ENCODE data around the gene SLC38A2. TPM values are rescaled to one million over a fixed set of nuclear protein-coding genes. Genes with fewer than 3 reads are reported as not detected.

Gene SLC38A2
- total RNA-seq, 2 experiments from 2014 or later, result 70.5 to 93.5 TPM

- Histone ChIP-seq H3K27ac (ENCODE audit: low read depth, low read length, poor library complexity, severe bottlenecking) (no peak overlapping the region), H2AFZ (ENCODE audit: low read length) (no peak overlapping the region), H3K79me2 (ENCODE audit: insufficient read depth, low read depth, low read length) (no peaks in the 10 kb centered on the region), H3K9me2 (ENCODE audit: insufficient read depth, low read length) (no peaks in the 10 kb centered on the region), H3K4me3 (ENCODE audit: low read depth, low read length, poor library complexity, severe bottlenecking) (no peak overlapping the region), H3K4me1 (ENCODE audit: insufficient read depth, low read length, poor library complexity, severe bottlenecking) (no peaks in the 10 kb centered on the region), H4K20me1 (ENCODE audit: insufficient read depth, low read length) (no peaks in the 10 kb centered on the region), H3K36me3 (ENCODE audit: insufficient read depth, low read length) (no peaks in the 10 kb centered on the region), H3K9me3 (ENCODE audit: low read length) (no peaks in the 10 kb centered on the region), H3K4me2 (ENCODE audit: low read length) (no peak overlapping the region)
- no peak for TF ChIP-seq EZH2phosphoT487 (IDR thresholded peaks at IDR 0.05; ENCODE audit: borderline replicate concordance, low read depth, low read length)
- TF ChIP-seq, protein P1, sequence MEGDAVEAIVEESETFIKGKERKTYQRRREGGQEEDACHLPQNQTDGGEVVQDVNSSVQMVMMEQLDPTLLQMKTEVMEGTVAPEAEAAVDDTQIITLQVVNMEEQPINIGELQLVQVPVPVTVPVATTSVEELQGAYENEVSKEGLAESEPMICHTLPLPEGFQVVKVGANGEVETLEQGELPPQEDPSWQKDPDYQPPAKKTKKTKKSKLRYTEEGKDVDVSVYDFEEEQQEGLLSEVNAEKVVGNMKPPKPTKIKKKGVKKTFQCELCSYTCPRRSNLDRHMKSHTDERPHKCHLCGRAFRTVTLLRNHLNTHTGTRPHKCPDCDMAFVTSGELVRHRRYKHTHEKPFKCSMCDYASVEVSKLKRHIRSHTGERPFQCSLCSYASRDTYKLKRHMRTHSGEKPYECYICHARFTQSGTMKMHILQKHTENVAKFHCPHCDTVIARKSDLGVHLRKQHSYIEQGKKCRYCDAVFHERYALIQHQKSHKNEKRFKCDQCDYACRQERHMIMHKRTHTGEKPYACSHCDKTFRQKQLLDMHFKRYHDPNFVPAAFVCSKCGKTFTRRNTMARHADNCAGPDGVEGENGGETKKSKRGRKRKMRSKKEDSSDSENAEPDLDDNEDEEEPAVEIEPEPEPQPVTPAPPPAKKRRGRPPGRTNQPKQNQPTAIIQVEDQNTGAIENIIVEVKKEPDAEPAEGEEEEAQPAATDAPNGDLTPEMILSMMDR (conservative IDR thresholded peaks at IDR 0.05; ENCODE audit: low read length), result no peak
- POLR2A ChIA-PET, result interaction anchor here (0.6 to 1.1 kb wide), 2 partner anchors 16 to 657 kb away, joined by 3 read pairs; no protein-coding TSS in a partner anchor
- CTCF ChIA-PET (ENCODE audit: unreplicated experiment), result no interaction called here
- BruUV-seq (replicated peaks), result no TSS peak
- DNase-seq (ENCODE audit: low spot score), result no peak
- intact Hi-C loops (cut with micrococcal nuclease; ENCODE audit: unreplicated experiment), result no loop called here
Measured at GRCh38 chr12:46415552-46415951, 43.0 kb upstream of the SLC38A2 start.

DNA sequence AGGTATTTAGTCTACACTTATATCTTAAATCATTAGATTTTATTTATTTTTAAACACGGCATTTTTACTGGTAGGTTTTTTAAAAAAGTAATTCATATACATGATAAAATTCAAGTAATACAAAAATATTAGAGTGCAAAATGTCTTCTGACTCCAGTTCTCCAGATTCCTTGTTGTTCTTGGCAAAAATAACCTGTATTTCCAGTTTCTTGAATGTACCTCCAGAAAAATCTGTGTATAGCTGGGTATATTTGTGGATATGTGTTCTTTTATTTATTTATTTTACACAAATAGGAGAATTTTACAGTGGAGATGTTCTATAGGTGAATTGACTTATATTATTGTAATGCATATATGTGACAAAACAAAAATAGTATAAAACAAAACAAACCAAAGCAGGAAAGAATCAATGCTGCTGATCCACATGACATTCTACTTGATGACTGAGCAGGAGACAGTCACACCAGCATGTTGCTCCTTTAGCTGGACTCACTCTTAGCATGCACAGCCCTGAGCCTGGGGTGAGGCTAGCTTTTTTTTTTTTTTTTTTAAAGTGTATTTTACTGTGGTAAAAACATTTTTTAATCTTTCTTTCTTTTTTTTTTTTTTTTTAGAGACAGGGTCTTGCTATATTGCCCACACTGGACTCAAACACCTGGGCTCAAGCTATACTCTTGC is 42.2 kb upstream of the SLC38A2 start:
- BruUV-seq (replicated peaks), result no TSS peak
- H3K9me2 ChIP-seq (ENCODE audit: insufficient read depth, low read length), result no peaks in the 10 kb centered on the region
- ChIA-PET POLR2A (interaction anchor here (1.1 kb wide), 1 partner anchor 17 kb away, joined by 3 read pairs; no protein-coding TSS in a partner anchor), CTCF (ENCODE audit: unreplicated experiment) (no interaction called here)
- H3K9me3 ChIP-seq (ENCODE audit: low read length), result no peaks in the 10 kb centered on the region
- H3K4me3 ChIP-seq (ENCODE audit: low read depth, low read length, poor library complexity, severe bottlenecking), result no peak overlapping the region
- no peaks in the 10 kb centered on the region for H4K20me1 ChIP-seq (ENCODE audit: insufficient read depth, low read length)
- no peak overlapping the region for H2AFZ ChIP-seq (ENCODE audit: low read length)
- H3K4me2 ChIP-seq (ENCODE audit: low read length), result no peak overlapping the region
- intact Hi-C loops (cut with micrococcal nuclease; ENCODE audit: unreplicated experiment), result no loop called here
- no peak overlapping the region for H3K27ac ChIP-seq (ENCODE audit: low read depth, low read length, poor library complexity, severe bottlenecking)
- H3K79me2 ChIP-seq (ENCODE audit: insufficient read depth, low read depth, low read length), result no peaks in the 10 kb centered on the region
- TF ChIP-seq EZH2phosphoT487 (IDR thresholded peaks at IDR 0.05; ENCODE audit: borderline replicate concordance, low read depth, low read length), result no peak
- TF ChIP-seq, protein P1 (conservative IDR thresholded peaks at IDR 0.05; ENCODE audit: low read length), result no peak
- no peak for DNase-seq (ENCODE audit: low spot score)
- no peaks in the 10 kb centered on the region for H3K4me1 ChIP-seq (ENCODE audit: insufficient read depth, low read length, poor library complexity, severe bottlenecking)
- no peaks in the 10 kb centered on the region for H3K36me3 ChIP-seq (ENCODE audit: insufficient read depth, low read length)

DNA sequence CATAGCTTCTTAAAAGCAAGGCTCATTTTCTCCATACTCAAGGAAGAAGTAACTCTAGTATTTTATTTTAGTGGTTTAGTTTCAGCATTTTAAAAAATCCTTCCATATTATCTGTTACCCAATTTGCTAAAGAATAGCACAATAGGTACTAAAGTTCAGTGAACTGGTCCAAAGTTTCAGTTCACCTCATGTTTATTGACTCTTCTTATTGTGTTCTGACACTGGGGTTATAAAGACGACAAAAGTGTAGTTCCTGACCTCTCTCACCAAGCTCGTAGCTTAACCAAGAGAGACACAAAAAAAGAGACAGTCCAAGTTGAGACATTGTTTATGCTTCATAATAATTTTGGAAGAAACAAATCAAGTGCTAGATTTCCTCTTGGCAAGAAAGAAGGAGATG is 40.8 kb upstream of the SLC38A2 start:
- BruUV-seq (replicated peaks), result no TSS peak
- Histone ChIP-seq H3K27ac (ENCODE audit: low read depth, low read length, poor library complexity, severe bottlenecking) (no peak overlapping the region), H4K20me1 (ENCODE audit: insufficient read depth, low read length) (no peaks in the 10 kb centered on the region), H3K9me3 (ENCODE audit: low read length) (no peaks in the 10 kb centered on the region), H2AFZ (ENCODE audit: low read length) (no peak overlapping the region), H3K9me2 (ENCODE audit: insufficient read depth, low read length) (no peaks in the 10 kb centered on the region), H3K4me1 (ENCODE audit: insufficient read depth, low read length, poor library complexity, severe bottlenecking) (no peaks in the 10 kb centered on the region), H3K4me2 (ENCODE audit: low read length) (no peak overlapping the region), H3K36me3 (ENCODE audit: insufficient read depth, low read length) (no peaks in the 10 kb centered on the region), H3K79me2 (ENCODE audit: insufficient read depth, low read depth, low read length) (no peaks in the 10 kb centered on the region), H3K4me3 (ENCODE audit: low read depth, low read length, poor library complexity, severe bottlenecking) (no peak overlapping the region)
- TF ChIP-seq, protein P1 (conservative IDR thresholded peaks at IDR 0.05; ENCODE audit: low read length), result no peak
- TF ChIP-seq EZH2phosphoT487 (IDR thresholded peaks at IDR 0.05; ENCODE audit: borderline replicate concordance, low read depth, low read length), result no peak
- intact Hi-C loops (cut with micrococcal nuclease; ENCODE audit: unreplicated experiment), result no loop called here
- DNase-seq (ENCODE audit: low spot score), result no peak
- CTCF ChIA-PET (ENCODE audit: unreplicated experiment), result no interaction called here
- POLR2A ChIA-PET, result interaction anchor here (0.5 kb wide), 1 partner anchor 785 kb away, joined by 3 read pairs; no protein-coding TSS in a partner anchor
